HEK293 (cell line): ENCODE data around the gene VRK1.

Experiments
- CTCF ChIA-PET: fragments of 350-600 bp; formaldehyde crosslinking; extraction: SDS; loops from one replicate; lab custom pipeline; 2021; ENCODE audit warnings: antibody characterized with exemption; lab: Yijun Ruan, JAX
- POLR2A ChIA-PET: fragments of 300-600 bp; formaldehyde crosslinking; extraction: SDS; loops from one replicate; lab custom pipeline; 2020; ENCODE audit warnings: antibody characterized with exemption, inconsistent platforms; lab: Yijun Ruan, JAX
- H3K27ac ChIP-seq: fragments of 200-500 bp; sonication (Bioruptor generic); 2 replicates; pipeline ENCODE4 v1.5.1; 2014; ENCODE audit warnings: low read depth, low read length, control low read depth, inconsistent platforms; ENCODE audit errors: extremely low read depth
- H3K36me3 ChIP-seq, 2 experiments: fragments of 200-500 bp in 1 of 2; sonication (Bioruptor generic) in 1 of 2; 1 replicate in 1 of 2; 2 replicates in 1 of 2; pipeline ENCODE4 v1.5.1; 2014 to 2017; ENCODE audit warnings: inconsistent platforms in 2 of 2, low read length in 2 of 2; ENCODE audit not compliant: control insufficient read depth in 2 of 2, insufficient read depth in 1 of 2
- H3K4me1 ChIP-seq: fragments of 200-500 bp; sonication (Bioruptor generic); 2 replicates; pipeline ENCODE4 v1.5.1; 2014; ENCODE audit warnings: mild to moderate bottlenecking, low read length, inconsistent platforms; ENCODE audit not compliant: control insufficient read depth, insufficient read depth
- H3K4me3 ChIP-seq: 2 replicates; pipeline ENCODE4 v1.5.1; 2011; ENCODE audit warnings: low read depth, mild to moderate bottlenecking, control low read depth, low read length, moderate library complexity
- H3K9me3 ChIP-seq: fragments of 200-500 bp; sonication (Bioruptor generic); 2 replicates; pipeline ENCODE4 v1.5.1; 2014; ENCODE audit warnings: low read depth, low read length, inconsistent platforms; ENCODE audit not compliant: control insufficient read depth, insufficient read depth
- INSM2 ChIP-seq: fragments of 450-650 bp; formaldehyde crosslinking; IDR thresholded peaks from 2 replicates; pipeline ENCODE4 v1.5.1; 2016; ENCODE audit warnings: missing biosample characterization, missing genetic modification characterization
- MEIS1 ChIP-seq: sonication (generic); formaldehyde crosslinking; IDR thresholded peaks from 2 replicates; pipeline ENCODE4 v1.8.1; 2022; ENCODE audit warnings: missing genetic modification reagents, mild to moderate bottlenecking, borderline replicate concordance
- OSR2 ChIP-seq: fragments of 450-650 bp; formaldehyde crosslinking; IDR thresholded peaks from 2 replicates; pipeline ENCODE4 v1.5.1; 2016; ENCODE audit warnings: missing biosample characterization, missing genetic modification characterization
- PRDM4 ChIP-seq: fragments of 450-650 bp; formaldehyde crosslinking; IDR thresholded peaks from 2 replicates; pipeline ENCODE4 v1.5.1; 2017; ENCODE audit warnings: missing biosample characterization, missing genetic modification characterization
- ZBTB17 ChIP-seq: fragments of 450-650 bp; formaldehyde crosslinking; IDR thresholded peaks from 2 replicates; pipeline ENCODE4 v1.5.1; 2016; ENCODE audit warnings: missing biosample characterization, missing genetic modification characterization
- ZEB2 ChIP-seq: fragments of 450-650 bp; formaldehyde crosslinking; IDR thresholded peaks from 2 replicates; pipeline ENCODE4 v1.5.1; 2016; ENCODE audit warnings: missing biosample characterization, missing genetic modification characterization
- ZFHX2 ChIP-seq: fragments of 450-650 bp; formaldehyde crosslinking; conservative IDR thresholded peaks from 2 replicates; pipeline ENCODE4 v1.5.1; 2016; ENCODE audit warnings: missing biosample characterization, missing genetic modification characterization
- ZNF155 ChIP-seq: fragments of 450-650 bp; formaldehyde crosslinking; IDR thresholded peaks from 2 replicates; pipeline ENCODE4 v1.5.1; 2016; ENCODE audit warnings: missing biosample characterization, missing genetic modification characterization
- ZNF280C ChIP-seq: fragments of 450-650 bp; formaldehyde crosslinking; IDR thresholded peaks from 2 replicates; pipeline ENCODE4 v1.5.1; 2016; ENCODE audit warnings: missing biosample characterization, missing genetic modification characterization
- ZNF366 ChIP-seq: fragments of 450-650 bp; formaldehyde crosslinking; conservative IDR thresholded peaks from 2 replicates; pipeline ENCODE4 v1.5.1; 2016; ENCODE audit warnings: missing biosample characterization, missing genetic modification characterization
- ZNF391 ChIP-seq: fragments of 450-650 bp; formaldehyde crosslinking; IDR thresholded peaks from 2 replicates; pipeline ENCODE4 v1.5.1; 2016; ENCODE audit warnings: low read depth, missing biosample characterization, missing genetic modification characterization, borderline replicate concordance
- ZNF473 ChIP-seq: fragments of 450-650 bp; formaldehyde crosslinking; IDR thresholded peaks from 2 replicates; pipeline ENCODE4 v1.5.1; 2017; ENCODE audit warnings: missing biosample characterization, missing genetic modification characterization
- ZNF558 ChIP-seq: fragments of 450-650 bp; formaldehyde crosslinking; IDR thresholded peaks from 2 replicates; pipeline ENCODE4 v1.5.1; 2016; ENCODE audit warnings: missing biosample characterization, missing genetic modification characterization
- ZNF596 ChIP-seq: fragments of 450-650 bp; IDR thresholded peaks from 2 replicates; pipeline ENCODE4 v1.5.0; 2018; ENCODE audit warnings: missing biosample characterization, mild to moderate bottlenecking, missing genetic modification characterization, moderate library complexity
- ZNF629 ChIP-seq: fragments of 450-650 bp; formaldehyde crosslinking; IDR thresholded peaks from 2 replicates; pipeline ENCODE4 v1.5.1; 2017; ENCODE audit warnings: missing biosample characterization, missing genetic modification characterization
- ZNF704 ChIP-seq: fragments of 450-650 bp; formaldehyde crosslinking; IDR thresholded peaks from 2 replicates; pipeline ENCODE4 v1.5.1; 2016; ENCODE audit warnings: missing biosample characterization, missing genetic modification characterization
- ZSCAN30 ChIP-seq: fragments of 450-650 bp; IDR thresholded peaks from 2 replicates; pipeline ENCODE4 v1.5.1; 2018; ENCODE audit warnings: missing biosample characterization, mild to moderate bottlenecking, missing genetic modification characterization, moderate library complexity
- TF ChIP-seq, protein P1 (sequence below): sonication (generic); formaldehyde crosslinking; IDR thresholded peaks from 2 replicates; pipeline ENCODE4 v1.8.1; 2022; ENCODE audit warnings: mild to moderate bottlenecking, moderate library complexity, missing genetic modification reagents

VRK1 gene

DNA sequence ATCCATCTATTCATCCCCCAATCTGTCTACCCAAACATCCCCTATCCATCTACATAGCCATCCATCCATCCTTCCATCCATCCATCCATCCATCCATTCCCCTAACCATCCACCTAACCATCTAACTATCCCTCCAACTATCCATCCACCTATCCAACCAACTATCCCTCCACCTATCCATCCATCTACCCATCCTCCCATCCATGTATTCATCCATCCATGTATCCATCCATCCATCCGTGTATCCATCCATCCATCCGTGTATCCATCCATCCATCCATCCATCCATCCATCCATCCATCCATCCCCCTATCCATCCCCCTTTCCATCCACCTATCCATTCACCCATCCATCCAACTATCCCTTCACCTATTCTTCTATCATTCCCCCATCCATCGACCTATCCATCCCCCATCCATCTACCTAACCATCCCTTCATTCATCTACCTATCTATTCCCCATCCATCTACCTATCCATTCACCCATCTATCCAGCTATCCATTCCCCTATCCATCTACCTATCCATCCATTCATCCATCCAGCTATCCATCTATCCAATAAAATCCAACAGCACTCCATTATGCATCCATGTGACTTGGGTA, 131.7 kb downstream of the VRK1 start:
- no peak overlapping the region for H3K27ac ChIP-seq
- H3K4me3 ChIP-seq: no peak overlapping the region
- H3K4me1 ChIP-seq: no peaks in the 10 kb centered on the region
- no peaks in the 10 kb centered on the region for H3K36me3 ChIP-seq
- no peaks in the 10 kb centered on the region for H3K9me3 ChIP-seq
- CTCF ChIA-PET: no interaction called here
- POLR2A ChIA-PET: no interaction called here
- TF ChIP-seq ZEB2 (tag by site-specific recombination) (no peak), ZNF366 (tag by site-specific recombination) (peak; percentile 93), ZBTB17 (peak; percentile 82)

- no peaks in the 10 kb centered on the region for H3K4me1 ChIP-seq
- ChIA-PET POLR2A (no interaction called here), CTCF (no interaction called here)
- H3K27ac ChIP-seq: no peak overlapping the region
- no peaks in the 10 kb centered on the region for H3K9me3 ChIP-seq
- H3K36me3 ChIP-seq: no peaks in the 10 kb centered on the region
- no peak overlapping the region for H3K4me3 ChIP-seq
- no peak for TF ChIP-seq OSR2
- no peak for TF ChIP-seq PRDM4 (tag by site-specific recombination)
- no peak for TF ChIP-seq ZSCAN30 (tag by site-specific recombination)
Observed at GRCh38 chr14:96929950-96930349, 132.8 kb downstream of the VRK1 start.

DNA sequence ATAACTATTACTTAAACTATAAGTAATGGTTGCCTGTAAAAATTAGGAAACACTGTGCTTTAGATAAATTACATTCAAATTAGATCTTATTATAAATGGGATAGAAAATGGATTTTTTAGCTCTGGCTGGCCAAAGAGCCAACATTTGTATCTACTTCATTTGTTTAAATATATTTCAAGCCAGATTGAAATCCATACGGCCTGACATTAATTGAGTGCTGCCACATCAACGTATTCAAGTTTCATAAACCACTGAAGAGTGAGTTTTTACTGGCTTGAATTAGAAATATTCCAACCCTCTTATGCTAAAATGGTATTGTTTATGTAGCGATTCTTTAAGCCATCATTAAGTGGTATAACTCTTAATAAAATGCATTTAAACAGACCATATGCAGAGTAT, 133.3 kb downstream of the VRK1 start:
- H3K4me3 ChIP-seq: no peak overlapping the region
- CTCF ChIA-PET: no interaction called here
- H3K27ac ChIP-seq: no peak overlapping the region
- H3K36me3 ChIP-seq: no peaks in the 10 kb centered on the region
- TF ChIP-seq ZNF280C (tag by site-specific recombination) (no peak), ZNF558 (tag by site-specific recombination) (no peak), ZEB2 (tag by site-specific recombination) (no peak), ZFHX2 (tag by site-specific recombination) (no peak), MEIS1 (no peak), ZNF596 (no peak), ZNF155 (tag by site-specific recombination) (no peak), INSM2 (tag by site-specific recombination) (no peak), ZNF704 (tag by site-specific recombination) (no peak), ZNF629 (no peak), ZNF473 (tag by site-specific recombination) (no peak), ZNF391 (tag by site-specific recombination) (no peak)
- TF ChIP-seq, protein P1, sequence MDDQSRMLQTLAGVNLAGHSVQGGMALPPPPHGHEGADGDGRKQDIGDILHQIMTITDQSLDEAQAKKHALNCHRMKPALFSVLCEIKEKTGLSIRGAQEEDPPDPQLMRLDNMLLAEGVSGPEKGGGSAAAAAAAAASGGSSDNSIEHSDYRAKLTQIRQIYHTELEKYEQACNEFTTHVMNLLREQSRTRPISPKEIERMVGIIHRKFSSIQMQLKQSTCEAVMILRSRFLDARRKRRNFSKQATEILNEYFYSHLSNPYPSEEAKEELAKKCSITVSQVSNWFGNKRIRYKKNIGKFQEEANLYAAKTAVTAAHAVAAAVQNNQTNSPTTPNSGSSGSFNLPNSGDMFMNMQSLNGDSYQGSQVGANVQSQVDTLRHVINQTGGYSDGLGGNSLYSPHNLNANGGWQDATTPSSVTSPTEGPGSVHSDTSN: no peak
- TF ChIP-seq, all 188 proteins: peak for 0
- POLR2A ChIA-PET: no interaction called here
- H3K4me1 ChIP-seq: no peaks in the 10 kb centered on the region
- no peaks in the 10 kb centered on the region for H3K9me3 ChIP-seq
